ENCODE results near the gene SLC35B3.

GRCh38 chr6:8383584-8383983, 51.8 kb downstream of the SLC35B3 start:
- TF ChIP-seq, protein P1, sequence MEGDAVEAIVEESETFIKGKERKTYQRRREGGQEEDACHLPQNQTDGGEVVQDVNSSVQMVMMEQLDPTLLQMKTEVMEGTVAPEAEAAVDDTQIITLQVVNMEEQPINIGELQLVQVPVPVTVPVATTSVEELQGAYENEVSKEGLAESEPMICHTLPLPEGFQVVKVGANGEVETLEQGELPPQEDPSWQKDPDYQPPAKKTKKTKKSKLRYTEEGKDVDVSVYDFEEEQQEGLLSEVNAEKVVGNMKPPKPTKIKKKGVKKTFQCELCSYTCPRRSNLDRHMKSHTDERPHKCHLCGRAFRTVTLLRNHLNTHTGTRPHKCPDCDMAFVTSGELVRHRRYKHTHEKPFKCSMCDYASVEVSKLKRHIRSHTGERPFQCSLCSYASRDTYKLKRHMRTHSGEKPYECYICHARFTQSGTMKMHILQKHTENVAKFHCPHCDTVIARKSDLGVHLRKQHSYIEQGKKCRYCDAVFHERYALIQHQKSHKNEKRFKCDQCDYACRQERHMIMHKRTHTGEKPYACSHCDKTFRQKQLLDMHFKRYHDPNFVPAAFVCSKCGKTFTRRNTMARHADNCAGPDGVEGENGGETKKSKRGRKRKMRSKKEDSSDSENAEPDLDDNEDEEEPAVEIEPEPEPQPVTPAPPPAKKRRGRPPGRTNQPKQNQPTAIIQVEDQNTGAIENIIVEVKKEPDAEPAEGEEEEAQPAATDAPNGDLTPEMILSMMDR (IDR thresholded peaks at IDR 0.05), result no peak
- TF ChIP-seq POLR2AphosphoS5 (IDR thresholded peaks at IDR 0.05) (no peak), POLR2A (IDR thresholded peaks at IDR 0.05) (no peak), EP300 (IDR thresholded peaks at IDR 0.05) (no peak)
